PC-9 (cell line): ENCODE data around the gene DRD2. TPM values are rescaled to one million over a fixed set of nuclear protein-coding genes. Genes with fewer than 3 reads are reported as not detected.
"Not testable (repeated sequence)": the region's sequence is repeated elsewhere in the genome, so short reads cannot be mapped to it uniquely, and the experiment has no call there.

Source experiments
- Bru-seq: library from RNA; stranded (reverse); fragments of 400-500 nt; gene quantifications from one replicate; lab custom pipeline; 2021; lab: Mats Ljungman, UMichigan
- BruChase-seq, 2 experiments: library from RNA; stranded (reverse); fragments of 400-500 nt; gene quantifications; one replicate each; lab custom pipeline; 2021; lab: Mats Ljungman, UMichigan
- BruUV-seq: library from RNA; stranded (reverse); fragments of 400-500 nt; replicated peaks from 2 replicates; lab custom pipeline; 2021; lab: Mats Ljungman, UMichigan
- CTCF ChIA-PET: fragments of 300-600 bp; sonication (Branson Sonifier 250); formaldehyde crosslinking; loops from one replicate; lab custom pipeline; 2022; ENCODE audit warnings: antibody characterized with exemption; lab: Charles Lee
- POLR2A ChIA-PET: fragments of 300-600 bp; sonication (Branson Sonifier 250); formaldehyde crosslinking; loops from one replicate; lab custom pipeline; 2022; ENCODE audit warnings: antibody characterized with exemption; ENCODE audit not compliant: unreplicated experiment; lab: Charles Lee
- DNase-seq, 2 experiments: peaks; one replicate each; pipeline versions ENCODE4 v3.0.0 to v3.0.0-alpha.2; 2015 to 2022; ENCODE audit warnings: mixed read lengths in 1 of 2
- H2AFZ ChIP-seq: fragments of 200-600 bp; sonication (generic); 2 replicates; pipeline ENCODE4 v1.8.1; 2017; ENCODE audit warnings: antibody characterized with exemption
- H3F3A ChIP-seq: fragments of 200-600 bp; sonication (generic); 2 replicates; pipeline ENCODE4 v1.8.1; 2017; ENCODE audit warnings: antibody characterized with exemption, mild to moderate bottlenecking, low read depth; ENCODE audit not compliant: insufficient read depth
- H3K27ac ChIP-seq: fragments of 200-600 bp; sonication (generic); 2 replicates; pipeline ENCODE4 v1.6.1; 2016; ENCODE audit warnings: mixed run types
- H3K27me3 ChIP-seq: fragments of 200-600 bp; sonication (generic); 2 replicates; pipeline ENCODE4 v1.6.1; 2016; ENCODE audit warnings: low read depth, mixed run types; ENCODE audit not compliant: insufficient read depth
- H3K36me3 ChIP-seq: fragments of 200-600 bp; sonication (generic); 2 replicates; pipeline ENCODE4 v1.6.1; 2016; ENCODE audit warnings: low read depth, mixed run types
- H3K4me1 ChIP-seq: fragments of 200-600 bp; sonication (generic); replicated peaks from 2 replicates; pipeline ENCODE4 v1.6.1; 2016; ENCODE audit warnings: mixed run types; ENCODE audit not compliant: insufficient read depth
- H3K4me2 ChIP-seq: fragments of 200-600 bp; sonication (generic); 2 replicates; pipeline ENCODE4 v1.6.1; 2017; ENCODE audit warnings: mixed run types
- H3K4me3 ChIP-seq: fragments of 200-600 bp; sonication (generic); 2 replicates; pipeline ENCODE4 v1.6.1; 2016; ENCODE audit warnings: mixed run types
- H3K79me2 ChIP-seq: fragments of 200-600 bp; sonication (generic); 2 replicates; pipeline ENCODE4 v1.6.1; 2017; ENCODE audit warnings: low read depth, mixed run types
- H3K9me2 ChIP-seq: fragments of 200-600 bp; sonication (generic); 2 replicates; pipeline ENCODE4 v1.8.1; 2017; ENCODE audit warnings: mild to moderate bottlenecking; ENCODE audit not compliant: insufficient read depth
- H3K9me3 ChIP-seq: fragments of 200-600 bp; sonication (generic); 2 replicates; pipeline ENCODE4 v1.8.1; 2016; ENCODE audit warnings: low read depth; ENCODE audit not compliant: insufficient read depth
- H4K20me1 ChIP-seq: fragments of 200-600 bp; sonication (generic); 2 replicates; pipeline ENCODE4 v1.8.1; 2017; ENCODE audit not compliant: insufficient read depth
- EZH2 ChIP-seq: fragments of 200-600 bp; sonication (generic); IDR thresholded peaks from 2 replicates; pipeline ENCODE4 v1.8.0; 2017; ENCODE audit warnings: antibody characterized with exemption, low read depth
- intact Hi-C: fragments of 100-400 bp; cut with micrococcal nuclease; formaldehyde crosslinking; loops from one replicate; pipeline ENCODE4 v1.10.0; 2022; ENCODE audit not compliant: unreplicated experiment
- long read RNA-seq: library from polyadenylated mRNA; stranded (forward); transcript quantifications from one replicate; pipeline ENCODE4 v2.0.0, GENCODE V29; 2022
- total RNA-seq: library from RNA; stranded (reverse); gene quantifications from 2 replicates; pipeline ENCODE4 v1.2.3, GENCODE V29; 2021
- TF ChIP-seq, protein P1 (sequence below): fragments of 200-600 bp; sonication (generic); conservative IDR thresholded peaks from 2 replicates; pipeline ENCODE4 v1.6.1; 2017; ENCODE audit warnings: mixed run types, antibody characterized with exemption, mild to moderate bottlenecking, moderate library complexity

The DRD2 gene
- total RNA-seq: not detected in 2 replicates
- Bru-seq, nascent RNA: not detected
- not detected for BruChase-seq, experiment 1, labeled RNA remaining after a 2-hour chase
- not detected for BruChase-seq, experiment 2, labeled RNA remaining after a 6-hour chase
- long read RNA-seq: 0 reads

DNA sequence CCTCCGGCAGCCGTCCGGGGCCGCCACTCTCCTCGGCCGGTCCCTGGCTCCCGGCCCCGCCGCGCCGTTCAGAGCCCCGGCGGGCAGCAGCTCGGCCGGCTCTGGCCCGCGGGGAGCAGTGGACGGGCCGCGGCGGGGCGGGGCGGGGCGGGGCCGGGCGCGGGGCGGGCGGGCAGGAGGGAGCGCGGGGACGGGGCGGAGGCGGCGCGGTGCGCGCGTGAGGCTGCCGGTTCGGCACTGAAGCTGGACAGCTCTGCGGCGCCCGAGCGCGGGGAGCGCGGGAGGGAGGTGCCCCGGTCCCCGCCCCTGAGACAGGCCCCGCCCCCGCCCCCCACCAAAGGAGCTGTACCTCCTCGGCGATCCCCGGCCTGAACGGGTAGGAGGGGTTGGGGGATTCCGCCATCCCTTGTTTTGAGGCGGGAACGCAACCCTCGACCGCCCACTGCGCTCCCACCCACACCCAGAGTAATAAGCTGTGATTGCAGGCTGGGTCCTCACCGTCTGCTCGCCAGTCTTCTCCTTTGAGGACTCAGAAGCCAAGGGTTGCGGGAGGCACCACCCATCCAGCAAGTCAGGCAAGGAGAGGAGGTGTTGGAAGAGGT, at the start of gene DRD2:
TSS of gene DRD2 (minus strand) at position 239 of the 602 bp plus-strand sequence. CDS start 50,747 bp downstream, outside the sequence.
- no peak within 1 kb of the TSS for H3K27ac ChIP-seq

DNA sequence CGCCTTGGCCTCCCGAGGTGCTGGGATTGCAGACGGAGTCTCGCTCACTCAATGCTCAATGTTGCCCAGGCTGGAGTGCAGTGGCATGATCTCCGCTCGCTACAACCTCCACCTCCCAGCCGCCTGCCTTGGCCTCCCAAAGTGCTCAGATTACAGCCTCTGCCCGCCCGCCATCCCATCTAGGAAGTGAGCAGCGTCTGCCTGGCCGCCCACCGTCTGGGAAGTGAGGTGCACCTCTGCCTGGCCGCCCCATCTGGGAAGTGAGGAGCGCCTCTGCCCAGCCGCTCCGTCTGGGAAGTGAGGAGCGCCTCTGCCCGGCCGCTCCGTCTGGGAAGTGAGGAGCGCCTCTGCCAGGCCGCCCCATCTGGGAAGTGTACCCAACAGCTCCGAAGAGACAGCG, 48.7 kb upstream of the DRD2 start:
- H3K36me3 ChIP-seq, H2AFZ ChIP-seq, H4K20me1 ChIP-seq, H3K79me2 ChIP-seq, POLR2A ChIA-PET, H3K4me1 ChIP-seq, CTCF ChIA-PET, H3K27ac ChIP-seq, BruUV-seq, intact Hi-C loops, DNase-seq, H3K9me2 ChIP-seq, H3K9me3 ChIP-seq, H3K4me3 ChIP-seq, H3K4me2 ChIP-seq, H3F3A ChIP-seq: not testable (repeated sequence)
- peaks cover 19% of the 10 kb centered on the region for H3K27me3 ChIP-seq

More for the DNA sequence above, at the start of gene DRD2:
- ChIA-PET CTCF (interaction anchor here (0.7 kb wide), 1 partner anchor 421 kb away, joined by 3 read pairs; no protein-coding TSS in a partner anchor), POLR2A (no interaction called here)
- no peak for TF ChIP-seq EZH2
- TF ChIP-seq, protein P1, sequence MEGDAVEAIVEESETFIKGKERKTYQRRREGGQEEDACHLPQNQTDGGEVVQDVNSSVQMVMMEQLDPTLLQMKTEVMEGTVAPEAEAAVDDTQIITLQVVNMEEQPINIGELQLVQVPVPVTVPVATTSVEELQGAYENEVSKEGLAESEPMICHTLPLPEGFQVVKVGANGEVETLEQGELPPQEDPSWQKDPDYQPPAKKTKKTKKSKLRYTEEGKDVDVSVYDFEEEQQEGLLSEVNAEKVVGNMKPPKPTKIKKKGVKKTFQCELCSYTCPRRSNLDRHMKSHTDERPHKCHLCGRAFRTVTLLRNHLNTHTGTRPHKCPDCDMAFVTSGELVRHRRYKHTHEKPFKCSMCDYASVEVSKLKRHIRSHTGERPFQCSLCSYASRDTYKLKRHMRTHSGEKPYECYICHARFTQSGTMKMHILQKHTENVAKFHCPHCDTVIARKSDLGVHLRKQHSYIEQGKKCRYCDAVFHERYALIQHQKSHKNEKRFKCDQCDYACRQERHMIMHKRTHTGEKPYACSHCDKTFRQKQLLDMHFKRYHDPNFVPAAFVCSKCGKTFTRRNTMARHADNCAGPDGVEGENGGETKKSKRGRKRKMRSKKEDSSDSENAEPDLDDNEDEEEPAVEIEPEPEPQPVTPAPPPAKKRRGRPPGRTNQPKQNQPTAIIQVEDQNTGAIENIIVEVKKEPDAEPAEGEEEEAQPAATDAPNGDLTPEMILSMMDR: no peak
- DNase-seq: no peak
- H3K27me3 ChIP-seq: peaks cover 66% of the 10 kb centered on the region
- H3K4me1 ChIP-seq: no peaks in the 10 kb centered on the region
- no peaks in the 10 kb centered on the region for H3K79me2 ChIP-seq
- no peaks in the 10 kb centered on the region for H3K9me2 ChIP-seq
- no peaks in the 10 kb centered on the region for H4K20me1 ChIP-seq
- intact Hi-C loops: no loop called here
- no peak within 1 kb of the TSS for H3K4me2 ChIP-seq
- no peak within 1 kb of the TSS for H2AFZ ChIP-seq
- H3K36me3 ChIP-seq: no peaks in the 10 kb centered on the region
- H3K4me3 ChIP-seq: no peak within 1 kb of the TSS
- no TSS peak for BruUV-seq
- no peaks in the 10 kb centered on the region for H3F3A ChIP-seq
- H3K9me3 ChIP-seq: no peaks in the 10 kb centered on the region

DNA sequence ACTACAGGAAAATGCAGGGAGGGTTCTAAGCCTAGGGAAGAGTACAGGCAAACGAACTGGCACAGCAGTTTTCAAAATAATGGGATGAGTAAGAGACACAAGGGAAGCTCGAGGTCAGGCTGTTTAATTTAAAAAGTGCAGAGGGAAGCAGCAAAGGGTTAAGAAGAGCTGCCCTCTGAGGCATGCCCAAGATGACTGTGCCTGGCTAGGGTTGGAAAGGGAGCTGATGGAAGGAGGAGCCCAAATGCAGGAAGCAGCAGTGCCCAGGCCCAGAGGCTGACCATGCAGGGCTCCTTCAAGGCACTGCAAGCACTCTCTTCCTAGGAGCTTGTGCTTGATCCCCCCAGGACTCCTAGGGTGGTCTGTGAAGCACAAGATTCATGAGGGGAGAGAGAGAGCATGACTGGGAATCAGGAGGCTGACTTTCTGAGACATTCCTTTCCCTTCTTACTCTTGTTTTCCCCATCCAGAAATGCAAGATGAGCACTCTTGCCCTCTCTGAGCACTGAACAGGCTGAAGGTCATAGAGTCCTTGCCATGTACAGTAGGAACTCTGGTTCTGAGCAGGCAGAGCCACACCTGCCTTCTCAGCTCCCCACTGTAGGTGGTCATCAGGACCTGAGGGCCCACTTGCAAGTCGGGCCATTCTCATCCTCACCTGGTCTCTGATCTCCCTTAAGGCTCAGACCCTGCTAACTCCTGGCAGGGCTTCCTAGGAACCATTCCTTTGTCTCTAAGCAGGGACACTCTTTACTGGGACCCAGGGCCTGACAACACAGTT, 46.7 kb upstream of the DRD2 start:
- intact Hi-C loops: no loop called here
- H3K27ac ChIP-seq: no peak overlapping the region
- DNase-seq: no peak
- H3F3A ChIP-seq: no peaks in the 10 kb centered on the region
- no peak for TF ChIP-seq EZH2
- TF ChIP-seq, protein P1: no peak
- H3K9me3 ChIP-seq: no peaks in the 10 kb centered on the region
- CTCF ChIA-PET: no interaction called here
- POLR2A ChIA-PET: no interaction called here
- no peaks in the 10 kb centered on the region for H3K36me3 ChIP-seq
- H3K4me2 ChIP-seq: no peak overlapping the region
- H4K20me1 ChIP-seq: no peaks in the 10 kb centered on the region
- H3K4me1 ChIP-seq: no peaks in the 10 kb centered on the region
- no TSS peak for BruUV-seq
- no peaks in the 10 kb centered on the region for H3K9me2 ChIP-seq
- H3K4me3 ChIP-seq: no peak overlapping the region
- no peak overlapping the region for H2AFZ ChIP-seq
- H3K27me3 ChIP-seq: peaks cover 24% of the 10 kb centered on the region
- no peaks in the 10 kb centered on the region for H3K79me2 ChIP-seq
